GM21390 (cell line): ENCODE data around the gene INA.
"Not testable (repeated sequence)": the region's sequence is repeated elsewhere in the genome, so short reads cannot be mapped to it uniquely, and the experiment has no call there.

Experiments used
- ATAC-seq: cut with Tn5 transposase; IDR thresholded peaks from one replicate; pipeline ENCODE4 v1.9.1; 2021; ENCODE audit not compliant: unreplicated experiment

The INA gene

GRCh38 chr10:103276896-103277712 is at the start of gene INA:
Gene INA (plus strand): TSS chr10:103277138. CDS start chr10:103277212, 74 bp downstream.
- ATAC-seq: no peak

- ATAC-seq: no peak
Observed at GRCh38 chr10:103227416-103227815, 49.5 kb upstream of the INA start.

- ATAC-seq: no peak
Observed at GRCh38 chr10:103231047-103231551, 45.8 kb upstream of the INA start.

GRCh38 chr10:103232131-103232673 is 44.7 kb upstream of the INA start:
- ATAC-seq: no peak

GRCh38 chr10:103232772-103233488 is 44.0 kb upstream of the INA start:
- no peak for ATAC-seq

GRCh38 chr10:103235775-103236174 is 41.2 kb upstream of the INA start:
- ATAC-seq: no peak

DNA sequence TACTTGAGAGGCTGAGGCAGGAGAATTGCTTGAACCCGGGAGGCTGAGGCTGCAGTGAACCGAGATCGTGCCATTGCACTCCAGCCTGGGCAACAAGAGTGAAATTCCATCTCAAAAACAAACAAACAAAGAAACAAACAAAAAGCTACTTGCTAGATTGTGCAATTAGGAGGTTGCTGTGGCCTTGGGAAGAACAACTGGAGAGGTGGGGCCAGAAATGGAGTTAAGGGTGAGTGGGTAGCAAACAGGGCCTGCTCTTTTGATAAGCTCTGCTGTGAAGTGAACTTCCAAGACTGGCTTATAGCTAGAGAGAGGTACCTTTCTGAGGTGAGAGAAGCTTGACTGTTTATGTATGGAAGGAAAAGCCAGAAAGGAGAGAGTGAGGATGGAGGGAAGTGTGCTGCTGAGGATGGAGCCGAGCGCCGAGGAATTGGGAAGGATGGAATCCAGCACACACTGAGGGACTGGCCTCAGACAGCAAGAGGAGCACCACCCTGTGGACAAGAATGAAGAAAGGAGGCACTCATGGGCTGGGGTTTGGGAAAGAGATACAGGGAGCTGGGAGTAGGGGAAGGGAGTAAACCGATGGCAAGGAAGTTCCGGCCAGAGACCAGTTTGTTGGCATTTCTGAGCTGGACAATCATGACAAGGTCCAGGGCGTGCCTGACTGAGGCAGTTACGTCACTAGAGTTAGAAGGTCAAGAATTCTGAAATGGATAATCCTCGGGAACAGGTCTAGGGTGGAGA is 38.3 kb upstream of the INA start:
- no peak for ATAC-seq

- ATAC-seq: no peak
Observed at GRCh38 chr10:103241262-103242011, 35.5 kb upstream of the INA start.

- no peak for ATAC-seq
Observed at GRCh38 chr10:103244666-103245271, 32.2 kb upstream of the INA start.

GRCh38 chr10:103245587-103245986 is 31.4 kb upstream of the INA start, which contains the start of gene RPEL1:
Gene RPEL1 (plus strand): TSS chr10:103245887. CDS start chr10:103245997, 110 bp downstream.
- ATAC-seq: not testable (repeated sequence)

DNA sequence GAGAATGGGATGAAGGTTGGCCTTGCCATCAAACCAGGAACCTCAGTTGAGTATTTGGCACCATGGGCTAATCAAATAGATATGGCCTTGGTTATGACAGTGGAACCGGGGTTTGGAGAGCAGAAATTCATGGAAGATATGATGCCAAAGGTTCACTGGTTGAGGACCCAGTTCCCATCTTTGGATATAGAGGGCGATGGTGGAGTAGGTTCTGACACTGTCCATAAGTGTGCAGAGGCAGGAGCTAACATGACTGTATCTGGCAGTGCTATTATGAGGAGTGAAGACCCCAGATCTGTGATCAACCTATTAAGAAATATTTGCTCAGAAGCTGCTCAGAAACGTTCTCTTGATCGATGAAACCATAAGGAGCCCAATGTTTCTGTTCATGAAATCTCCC is 30.6 kb upstream of the INA start:
- ATAC-seq: no peak

- ATAC-seq: no peak
Observed at GRCh38 chr10:103254113-103254512, 22.8 kb upstream of the INA start.

GRCh38 chr10:103254538-103255325 is 22.2 kb upstream of the INA start:
- no peak for ATAC-seq

GRCh38 chr10:103256613-103257012 is 20.3 kb upstream of the INA start:
- no peak for ATAC-seq

- no peak for ATAC-seq
Observed at GRCh38 chr10:103257812-103258211, 19.1 kb upstream of the INA start.

DNA sequence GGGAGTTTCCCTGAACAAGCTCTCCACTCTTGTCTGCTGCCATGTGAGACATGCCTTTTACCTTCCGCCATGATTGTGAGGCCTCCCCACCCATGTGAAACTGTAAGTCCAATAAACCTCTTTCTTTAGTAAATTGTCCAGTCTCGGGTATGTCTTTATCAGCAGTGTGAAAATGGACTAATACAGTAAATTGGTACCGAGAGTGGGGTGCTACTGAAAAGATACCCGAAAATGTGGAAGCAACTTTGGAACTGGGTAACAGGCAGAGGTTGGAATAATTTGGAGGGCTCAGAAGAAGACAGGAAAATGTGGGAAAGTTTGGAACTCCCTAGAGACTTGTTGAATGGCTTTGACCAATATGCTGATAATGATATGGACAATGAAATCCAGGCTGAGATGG is 18.0 kb upstream of the INA start:
- ATAC-seq: not testable (repeated sequence)

GRCh38 chr10:103259989-103260388 is 16.9 kb upstream of the INA start:
- no peak for ATAC-seq

GRCh38 chr10:103262229-103262628 is 14.7 kb upstream of the INA start:
- ATAC-seq: no peak

- ATAC-seq: no peak
Observed at GRCh38 chr10:103265717-103266329, 11.1 kb upstream of the INA start.
